ENCODE data around the gene RFLNA.

DNA sequence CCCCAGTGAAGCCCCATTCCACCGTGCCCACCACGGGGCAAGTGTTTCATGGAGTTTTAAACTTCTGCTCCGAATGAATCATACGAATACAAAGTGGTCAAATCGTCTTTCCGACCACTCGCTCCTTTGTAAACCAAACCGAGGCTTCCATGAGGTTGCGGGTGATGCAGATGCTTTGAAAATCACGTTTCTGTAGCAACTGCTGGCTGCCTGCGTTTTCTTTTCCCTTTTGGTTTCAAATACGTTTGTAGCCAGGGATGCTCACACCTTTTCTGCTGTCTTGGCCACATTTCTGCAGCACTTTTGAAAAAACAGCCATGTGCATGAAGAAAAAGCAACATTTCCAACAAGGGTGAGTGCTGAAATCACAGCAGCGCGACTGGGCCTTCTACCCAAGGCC lies 33.7 kb downstream of the RFLNA start:
- TF ChIP-seq EGR1 (IDR thresholded peaks at IDR 0.05) (no peak), TAF1 (IDR thresholded peaks at IDR 0.05; ENCODE audit: low read depth) (no peak), TEAD4 (IDR thresholded peaks at IDR 0.05) (no peak), CEBPB (IDR thresholded peaks at IDR 0.05) (no peak), FOXM1 (IDR thresholded peaks at IDR 0.05; ENCODE audit: borderline replicate concordance, low read depth) (no peak), TCF12 (IDR thresholded peaks at IDR 0.05; ENCODE audit: low read depth) (no peak)
- TF ChIP-seq, protein P1, sequence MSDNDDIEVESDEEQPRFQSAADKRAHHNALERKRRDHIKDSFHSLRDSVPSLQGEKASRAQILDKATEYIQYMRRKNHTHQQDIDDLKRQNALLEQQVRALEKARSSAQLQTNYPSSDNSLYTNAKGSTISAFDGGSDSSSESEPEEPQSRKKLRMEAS (IDR thresholded peaks at IDR 0.05) = no peak
- TF ChIP-seq, protein P2, sequence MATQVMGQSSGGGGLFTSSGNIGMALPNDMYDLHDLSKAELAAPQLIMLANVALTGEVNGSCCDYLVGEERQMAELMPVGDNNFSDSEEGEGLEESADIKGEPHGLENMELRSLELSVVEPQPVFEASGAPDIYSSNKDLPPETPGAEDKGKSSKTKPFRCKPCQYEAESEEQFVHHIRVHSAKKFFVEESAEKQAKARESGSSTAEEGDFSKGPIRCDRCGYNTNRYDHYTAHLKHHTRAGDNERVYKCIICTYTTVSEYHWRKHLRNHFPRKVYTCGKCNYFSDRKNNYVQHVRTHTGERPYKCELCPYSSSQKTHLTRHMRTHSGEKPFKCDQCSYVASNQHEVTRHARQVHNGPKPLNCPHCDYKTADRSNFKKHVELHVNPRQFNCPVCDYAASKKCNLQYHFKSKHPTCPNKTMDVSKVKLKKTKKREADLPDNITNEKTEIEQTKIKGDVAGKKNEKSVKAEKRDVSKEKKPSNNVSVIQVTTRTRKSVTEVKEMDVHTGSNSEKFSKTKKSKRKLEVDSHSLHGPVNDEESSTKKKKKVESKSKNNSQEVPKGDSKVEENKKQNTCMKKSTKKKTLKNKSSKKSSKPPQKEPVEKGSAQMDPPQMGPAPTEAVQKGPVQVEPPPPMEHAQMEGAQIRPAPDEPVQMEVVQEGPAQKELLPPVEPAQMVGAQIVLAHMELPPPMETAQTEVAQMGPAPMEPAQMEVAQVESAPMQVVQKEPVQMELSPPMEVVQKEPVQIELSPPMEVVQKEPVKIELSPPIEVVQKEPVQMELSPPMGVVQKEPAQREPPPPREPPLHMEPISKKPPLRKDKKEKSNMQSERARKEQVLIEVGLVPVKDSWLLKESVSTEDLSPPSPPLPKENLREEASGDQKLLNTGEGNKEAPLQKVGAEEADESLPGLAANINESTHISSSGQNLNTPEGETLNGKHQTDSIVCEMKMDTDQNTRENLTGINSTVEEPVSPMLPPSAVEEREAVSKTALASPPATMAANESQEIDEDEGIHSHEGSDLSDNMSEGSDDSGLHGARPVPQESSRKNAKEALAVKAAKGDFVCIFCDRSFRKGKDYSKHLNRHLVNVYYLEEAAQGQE (IDR thresholded peaks at IDR 0.05; ENCODE audit: low read depth) = no peak

Measured in Ishikawa (cell line).